ENCODE measurements around the gene RASA3.

Gene RASA3

DNA sequence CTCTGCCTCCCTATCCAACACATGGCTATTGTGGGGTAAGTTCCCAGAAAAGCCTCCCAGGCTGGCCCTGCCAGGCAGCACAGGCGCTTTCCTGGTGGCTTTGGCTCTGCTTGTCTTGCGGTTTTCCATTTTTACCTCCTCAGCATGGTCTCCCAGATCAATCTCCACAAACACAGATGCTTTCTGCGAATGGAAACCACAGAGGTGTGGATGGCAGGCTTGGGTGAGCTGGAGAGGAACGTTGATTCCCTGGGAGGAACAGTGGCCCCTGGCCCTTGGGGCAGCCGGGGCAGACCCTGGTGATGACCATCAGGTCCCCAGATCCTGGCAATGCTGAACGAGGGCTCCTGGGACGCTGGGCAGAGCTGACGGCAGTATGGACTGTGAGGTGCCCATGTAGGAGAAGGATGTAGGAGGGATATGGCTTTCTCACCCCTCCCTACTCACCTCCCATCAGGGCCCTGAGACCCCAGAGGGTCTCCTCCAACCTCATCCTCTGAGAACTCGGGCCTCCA is 165.2 kb downstream of the RASA3 start:
- Histone ChIP-seq H3K9me3 (ENCODE audit: control insufficient read depth, low read length) (no peaks in the 10 kb centered on the region), H3K36me3 (ENCODE audit: control insufficient read depth, insufficient read depth, low read length) (no peaks in the 10 kb centered on the region), H3K9ac (ENCODE audit: low read length) (no peak overlapping the region), H3K4me1 (ENCODE audit: control insufficient read depth, insufficient read depth, low read length) (peaks cover 32% of the 10 kb centered on the region), H3K4me3 (ENCODE audit: low read length) (no peak overlapping the region), H3K27me3 (ENCODE audit: control insufficient read depth, insufficient read depth, low read length) (no peaks in the 10 kb centered on the region)

GRCh38 chr13:113965968-113966884 is 166.2 kb downstream of the RASA3 start:
- Histone ChIP-seq H3K9me3 (ENCODE audit: control insufficient read depth, low read length) (no peaks in the 10 kb centered on the region), H3K27me3 (ENCODE audit: control insufficient read depth, insufficient read depth, low read length) (no peaks in the 10 kb centered on the region), H3K4me3 (ENCODE audit: low read length) (no peak overlapping the region), H3K9ac (ENCODE audit: low read length) (no peak overlapping the region), H3K4me1 (ENCODE audit: control insufficient read depth, insufficient read depth, low read length) (peaks cover 22% of the 10 kb centered on the region), H3K36me3 (ENCODE audit: control insufficient read depth, insufficient read depth, low read length) (no peaks in the 10 kb centered on the region)

- Histone ChIP-seq H3K27me3 (ENCODE audit: control insufficient read depth, insufficient read depth, low read length) (no peaks in the 10 kb centered on the region), H3K9me3 (ENCODE audit: control insufficient read depth, low read length) (no peaks in the 10 kb centered on the region), H3K36me3 (ENCODE audit: control insufficient read depth, insufficient read depth, low read length) (no peaks in the 10 kb centered on the region)
These were observed 167.0 kb downstream of the RASA3 start for GRCh38 chr13:113965383-113965874.

GRCh38 chr13:113964251-113964995 is 168.0 kb downstream of the RASA3 start:
- Histone ChIP-seq H3K9ac (ENCODE audit: low read length) (no peak overlapping the region), H3K4me3 (ENCODE audit: low read length) (no peak overlapping the region), H3K4me1 (ENCODE audit: control insufficient read depth, insufficient read depth, low read length) (peaks cover 10% of the 10 kb centered on the region), H3K36me3 (ENCODE audit: control insufficient read depth, insufficient read depth, low read length) (no peaks in the 10 kb centered on the region), H3K27me3 (ENCODE audit: control insufficient read depth, insufficient read depth, low read length) (no peaks in the 10 kb centered on the region), H3K9me3 (ENCODE audit: control insufficient read depth, low read length) (no peaks in the 10 kb centered on the region)

More at GRCh38 chr13:113965383-113965874, 167.0 kb downstream of the RASA3 start:
- Histone ChIP-seq H3K4me3 (ENCODE audit: low read length) (no peak overlapping the region), H3K9ac (ENCODE audit: low read length) (no peak overlapping the region), H3K4me1 (ENCODE audit: control insufficient read depth, insufficient read depth, low read length) (peaks cover 15% of the 10 kb centered on the region)

- no peak overlapping the region for H3K9ac ChIP-seq (ENCODE audit: low read length)
- H3K9me3 ChIP-seq (ENCODE audit: control insufficient read depth, low read length) = no peaks in the 10 kb centered on the region
- H3K36me3 ChIP-seq (ENCODE audit: control insufficient read depth, insufficient read depth, low read length) = no peaks in the 10 kb centered on the region
- H3K27me3 ChIP-seq (ENCODE audit: control insufficient read depth, insufficient read depth, low read length) = no peaks in the 10 kb centered on the region
- H3K4me3 ChIP-seq (ENCODE audit: low read length) = no peak overlapping the region
- H3K4me1 ChIP-seq (ENCODE audit: control insufficient read depth, insufficient read depth, low read length) = no peaks in the 10 kb centered on the region
These were observed 169.0 kb downstream of the RASA3 start for GRCh38 chr13:113963376-113963775.

- Histone ChIP-seq H3K4me1 (ENCODE audit: control insufficient read depth, insufficient read depth, low read length) (no peaks in the 10 kb centered on the region), H3K9ac (ENCODE audit: low read length) (no peak overlapping the region), H3K36me3 (ENCODE audit: control insufficient read depth, insufficient read depth, low read length) (no peaks in the 10 kb centered on the region), H3K9me3 (ENCODE audit: control insufficient read depth, low read length) (no peaks in the 10 kb centered on the region), H3K27me3 (ENCODE audit: control insufficient read depth, insufficient read depth, low read length) (no peaks in the 10 kb centered on the region), H3K4me3 (ENCODE audit: low read length) (no peak overlapping the region)
These were observed 169.4 kb downstream of the RASA3 start for GRCh38 chr13:113962975-113963374.

DNA sequence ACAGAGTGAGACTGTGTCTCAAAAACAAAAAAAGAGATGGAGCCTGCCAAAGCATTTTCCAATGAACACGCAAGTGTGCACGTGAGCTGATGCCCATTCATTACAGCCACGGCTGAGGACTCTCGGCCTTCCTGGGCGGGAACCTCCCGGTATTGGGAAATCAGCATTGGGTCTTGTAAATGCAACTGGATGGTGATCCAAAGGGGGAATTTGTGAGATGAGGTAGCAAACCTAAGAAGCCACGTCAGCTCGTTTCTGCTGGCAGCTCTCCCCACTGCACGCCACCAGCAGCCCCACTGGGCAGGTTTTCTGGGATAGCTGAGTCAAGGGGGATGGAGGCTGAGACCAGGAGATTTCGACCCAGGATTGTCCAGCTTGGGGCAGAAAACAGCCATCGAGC is 170.0 kb downstream of the RASA3 start:
- Histone ChIP-seq H3K9me3 (ENCODE audit: control insufficient read depth, low read length) (no peaks in the 10 kb centered on the region), H3K4me1 (ENCODE audit: control insufficient read depth, insufficient read depth, low read length) (no peaks in the 10 kb centered on the region), H3K36me3 (ENCODE audit: control insufficient read depth, insufficient read depth, low read length) (no peaks in the 10 kb centered on the region), H3K27me3 (ENCODE audit: control insufficient read depth, insufficient read depth, low read length) (no peaks in the 10 kb centered on the region), H3K9ac (ENCODE audit: low read length) (no peak overlapping the region), H3K4me3 (ENCODE audit: low read length) (no peak overlapping the region)

DNA sequence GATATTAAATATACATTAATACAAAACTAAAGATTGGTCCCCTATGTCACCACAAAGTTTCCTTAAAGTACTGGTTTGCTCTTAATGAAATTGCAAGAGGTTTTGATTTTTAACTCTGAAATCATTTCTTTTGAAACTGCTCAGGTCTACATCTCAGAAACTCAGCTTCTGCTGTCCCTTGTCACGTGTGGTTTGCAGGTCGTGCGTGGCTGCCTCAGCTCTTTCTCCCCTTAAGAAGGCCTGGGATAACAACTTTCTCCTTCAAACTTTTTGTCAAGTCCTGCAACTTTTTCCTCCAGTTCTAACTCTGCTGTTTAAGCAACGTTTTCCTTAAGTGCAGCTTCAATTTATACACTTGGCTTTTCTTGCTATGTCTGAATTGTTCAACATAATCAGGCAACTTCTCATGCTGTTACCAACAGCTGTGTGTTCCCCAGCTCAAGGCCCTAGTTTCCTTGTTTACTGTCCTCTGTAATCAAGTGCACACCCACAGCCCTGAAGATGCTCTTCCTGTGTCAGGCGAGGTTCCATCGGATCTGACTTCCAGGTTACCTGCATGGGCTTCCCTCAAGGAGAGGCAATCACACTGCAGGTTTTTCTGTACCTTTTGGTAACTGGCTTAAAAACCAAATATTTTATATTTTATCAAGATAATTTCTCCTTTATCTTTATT is 172.0 kb downstream of the RASA3 start:
- Histone ChIP-seq H3K27me3 (ENCODE audit: control insufficient read depth, insufficient read depth, low read length) (no peaks in the 10 kb centered on the region), H3K4me1 (ENCODE audit: control insufficient read depth, insufficient read depth, low read length) (no peaks in the 10 kb centered on the region), H3K4me3 (ENCODE audit: low read length) (no peak overlapping the region), H3K9ac (ENCODE audit: low read length) (no peak overlapping the region), H3K36me3 (ENCODE audit: control insufficient read depth, insufficient read depth, low read length) (no peaks in the 10 kb centered on the region), H3K9me3 (ENCODE audit: control insufficient read depth, low read length) (no peaks in the 10 kb centered on the region)

- H3K27me3 ChIP-seq (ENCODE audit: control insufficient read depth, insufficient read depth, low read length) = no peaks in the 10 kb centered on the region
- no peak overlapping the region for H3K4me3 ChIP-seq (ENCODE audit: low read length)
- no peaks in the 10 kb centered on the region for H3K36me3 ChIP-seq (ENCODE audit: control insufficient read depth, insufficient read depth, low read length)
- no peak overlapping the region for H3K9ac ChIP-seq (ENCODE audit: low read length)
- H3K9me3 ChIP-seq (ENCODE audit: control insufficient read depth, low read length) = no peaks in the 10 kb centered on the region
- H3K4me1 ChIP-seq (ENCODE audit: control insufficient read depth, insufficient read depth, low read length) = no peaks in the 10 kb centered on the region
These were observed 173.2 kb downstream of the RASA3 start for GRCh38 chr13:113959198-113959597.

- no peaks in the 10 kb centered on the region for H3K27me3 ChIP-seq (ENCODE audit: control insufficient read depth, insufficient read depth, low read length)
- H3K9me3 ChIP-seq (ENCODE audit: control insufficient read depth, low read length) = no peaks in the 10 kb centered on the region
- H3K4me3 ChIP-seq (ENCODE audit: low read length) = no peak overlapping the region
- no peaks in the 10 kb centered on the region for H3K36me3 ChIP-seq (ENCODE audit: control insufficient read depth, insufficient read depth, low read length)
- no peaks in the 10 kb centered on the region for H3K4me1 ChIP-seq (ENCODE audit: control insufficient read depth, insufficient read depth, low read length)
- no peak overlapping the region for H3K9ac ChIP-seq (ENCODE audit: low read length)
These were observed 174.1 kb downstream of the RASA3 start for GRCh38 chr13:113958373-113958772.

- Histone ChIP-seq H3K4me1 (ENCODE audit: control insufficient read depth, insufficient read depth, low read length) (peaks cover 1% of the 10 kb centered on the region), H3K27me3 (ENCODE audit: control insufficient read depth, insufficient read depth, low read length) (no peaks in the 10 kb centered on the region), H3K36me3 (ENCODE audit: control insufficient read depth, insufficient read depth, low read length) (no peaks in the 10 kb centered on the region), H3K4me3 (ENCODE audit: low read length) (no peak overlapping the region), H3K9me3 (ENCODE audit: control insufficient read depth, low read length) (no peaks in the 10 kb centered on the region), H3K9ac (ENCODE audit: low read length) (no peak overlapping the region)
These were observed 175.9 kb downstream of the RASA3 start for GRCh38 chr13:113956571-113956970.

Data from mucosa of stomach (tissue), 1 donor.